Epithelial cell of esophagus (primary cell): ENCODE data around the gene TAF3.

Experiments
- DNase-seq: peaks from one replicate; pipeline ENCODE4 v3.0.0; 2010; ENCODE audit warnings: low read depth
- H3K4me3 ChIP-seq: 2 replicates; pipeline ENCODE4 v1.5.1; 2011; ENCODE audit warnings: mild to moderate bottlenecking, low read length, control low read depth
- TF ChIP-seq, protein P1 (sequence below): IDR thresholded peaks from 2 replicates; pipeline ENCODE4 v1.5.1; 2011; ENCODE audit warnings: low read depth, mild to moderate bottlenecking, low read length, control low read depth, inconsistent platforms; ENCODE audit not compliant: insufficient read depth; ENCODE audit errors: missing control alignments

Gene TAF3

DNA sequence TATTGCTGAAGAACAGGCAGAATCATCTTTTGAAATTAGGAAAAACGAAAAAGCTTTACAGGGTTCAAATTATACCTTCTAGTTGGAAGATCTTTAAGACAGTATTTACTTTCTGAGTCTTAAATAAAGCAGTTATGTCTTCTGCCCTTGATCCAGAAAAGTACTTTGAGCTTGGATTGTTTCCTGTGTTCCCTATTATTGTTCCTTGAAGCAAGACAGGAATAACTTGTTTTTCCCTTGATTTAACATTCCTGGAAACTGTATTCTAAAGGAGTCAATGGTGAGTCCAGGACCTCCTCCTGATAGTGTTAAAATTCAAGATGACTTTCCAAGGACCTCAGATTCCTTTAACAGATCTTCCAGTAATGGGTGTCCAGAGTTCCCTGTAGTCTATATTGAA is 161.9 kb downstream of the TAF3 start:
- TF ChIP-seq, protein P1, sequence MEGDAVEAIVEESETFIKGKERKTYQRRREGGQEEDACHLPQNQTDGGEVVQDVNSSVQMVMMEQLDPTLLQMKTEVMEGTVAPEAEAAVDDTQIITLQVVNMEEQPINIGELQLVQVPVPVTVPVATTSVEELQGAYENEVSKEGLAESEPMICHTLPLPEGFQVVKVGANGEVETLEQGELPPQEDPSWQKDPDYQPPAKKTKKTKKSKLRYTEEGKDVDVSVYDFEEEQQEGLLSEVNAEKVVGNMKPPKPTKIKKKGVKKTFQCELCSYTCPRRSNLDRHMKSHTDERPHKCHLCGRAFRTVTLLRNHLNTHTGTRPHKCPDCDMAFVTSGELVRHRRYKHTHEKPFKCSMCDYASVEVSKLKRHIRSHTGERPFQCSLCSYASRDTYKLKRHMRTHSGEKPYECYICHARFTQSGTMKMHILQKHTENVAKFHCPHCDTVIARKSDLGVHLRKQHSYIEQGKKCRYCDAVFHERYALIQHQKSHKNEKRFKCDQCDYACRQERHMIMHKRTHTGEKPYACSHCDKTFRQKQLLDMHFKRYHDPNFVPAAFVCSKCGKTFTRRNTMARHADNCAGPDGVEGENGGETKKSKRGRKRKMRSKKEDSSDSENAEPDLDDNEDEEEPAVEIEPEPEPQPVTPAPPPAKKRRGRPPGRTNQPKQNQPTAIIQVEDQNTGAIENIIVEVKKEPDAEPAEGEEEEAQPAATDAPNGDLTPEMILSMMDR, result no peak
- no peak overlapping the region for H3K4me3 ChIP-seq
- no peak for DNase-seq

DNA sequence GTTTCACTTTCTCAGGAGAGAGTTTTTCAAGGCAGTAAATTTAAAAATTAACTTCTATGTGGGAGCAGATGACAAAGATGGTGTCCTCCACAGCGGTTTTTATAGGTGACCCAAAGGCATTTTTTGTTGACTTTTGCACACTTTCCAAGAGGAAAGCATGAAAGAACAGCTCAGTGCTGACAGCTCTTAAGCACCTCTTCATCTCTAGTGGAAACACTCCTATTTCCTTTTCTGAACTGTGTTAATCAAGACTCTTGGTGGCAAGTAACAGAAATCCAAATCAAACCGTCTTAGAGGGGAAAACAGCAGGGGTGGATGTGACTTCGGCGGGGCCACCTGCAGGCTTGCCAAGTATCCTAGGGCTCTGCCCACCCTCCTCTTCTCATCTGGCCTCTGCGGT is 164.4 kb downstream of the TAF3 start:
- no peak for DNase-seq
- H3K4me3 ChIP-seq, result no peak overlapping the region
- TF ChIP-seq, protein P1, result no peak

DNA sequence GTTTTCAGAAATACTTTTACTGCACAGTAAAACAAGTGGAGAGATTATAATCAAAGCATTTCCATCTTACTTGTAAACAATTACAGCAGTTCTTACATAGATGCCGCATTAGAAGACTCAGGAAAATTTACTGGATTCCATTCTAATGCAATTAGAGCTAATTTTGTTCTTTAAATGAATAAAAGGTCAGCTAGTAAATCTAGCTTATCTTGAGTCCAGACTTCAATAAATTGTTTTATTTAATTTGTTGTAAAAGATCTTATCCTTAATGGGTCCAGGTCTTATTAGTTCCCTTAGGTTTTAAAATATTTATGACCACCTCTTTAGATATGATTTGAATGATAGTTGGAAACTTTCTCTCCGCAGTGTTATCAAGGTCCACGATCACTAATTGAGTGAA is 166.0 kb downstream of the TAF3 start:
- TF ChIP-seq, protein P1, result no peak
- no peak overlapping the region for H3K4me3 ChIP-seq
- no peak for DNase-seq

DNA sequence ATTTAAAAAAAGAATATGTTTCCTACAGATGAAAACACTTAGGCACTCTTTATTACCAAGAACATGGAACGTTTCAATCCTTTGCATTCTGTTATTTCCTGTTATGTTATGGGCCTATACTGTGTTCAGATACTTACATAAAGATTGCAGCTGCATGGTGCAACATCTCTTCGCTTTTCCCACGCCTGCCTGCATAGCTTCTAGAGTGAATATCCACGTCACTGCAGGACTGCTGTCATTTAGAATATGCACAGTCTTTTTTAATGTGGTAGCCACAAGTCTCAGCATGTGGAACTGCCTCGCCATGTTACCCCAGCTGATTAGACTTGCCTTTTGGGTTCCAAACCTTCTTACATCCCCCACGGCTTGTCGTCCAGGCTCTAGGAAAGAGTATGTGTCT is 166.6 kb downstream of the TAF3 start:
- TF ChIP-seq, protein P1, result no peak

DNA sequence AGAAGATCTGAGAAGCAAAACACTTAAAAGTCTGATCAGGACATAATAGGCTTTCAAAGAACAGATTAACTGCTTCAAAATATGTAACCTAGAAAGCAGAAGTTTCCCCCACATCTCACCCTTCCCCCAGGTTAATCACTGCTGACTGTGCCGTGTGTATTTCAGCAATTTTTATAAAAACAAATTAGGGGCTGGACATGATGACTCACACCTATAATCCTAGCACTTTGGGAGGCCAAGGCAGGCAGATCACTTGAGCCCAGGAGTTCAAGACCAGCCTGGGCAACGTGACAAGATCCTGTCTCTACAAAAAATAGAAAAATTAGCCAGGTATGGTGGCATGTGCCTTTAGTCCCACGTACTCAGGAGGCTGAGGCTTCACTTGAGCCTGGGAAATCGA is 168.5 kb downstream of the TAF3 start:
- peak; percentile 11 for DNase-seq
- TF ChIP-seq, protein P1, result no peak
- no peak overlapping the region for H3K4me3 ChIP-seq

More for the DNA sequence above, 166.6 kb downstream of the TAF3 start:
- H3K4me3 ChIP-seq, result no peak overlapping the region
- DNase-seq, result no peak

DNA sequence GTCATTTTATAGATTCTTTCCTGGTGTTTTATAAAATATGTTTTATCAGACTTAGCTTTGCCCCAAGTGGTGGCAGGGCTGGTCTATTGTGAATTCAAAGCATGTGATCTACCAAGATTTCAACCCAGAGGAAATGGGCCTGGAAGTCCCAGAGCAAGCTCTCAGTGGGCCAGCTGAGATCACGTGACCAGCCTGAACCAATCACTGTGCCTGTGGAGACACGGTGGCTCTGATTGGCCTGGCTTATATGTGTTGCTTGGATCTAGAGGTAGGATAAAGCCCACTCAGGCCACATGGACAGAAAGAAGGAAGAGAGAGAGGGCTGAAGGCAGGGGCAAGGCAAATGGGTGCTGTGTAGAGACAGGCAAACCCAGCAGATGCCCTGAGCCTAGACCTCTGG is 170.7 kb downstream of the TAF3 start:
- TF ChIP-seq, protein P1, result no peak
- no peak overlapping the region for H3K4me3 ChIP-seq
- no peak for DNase-seq

DNA sequence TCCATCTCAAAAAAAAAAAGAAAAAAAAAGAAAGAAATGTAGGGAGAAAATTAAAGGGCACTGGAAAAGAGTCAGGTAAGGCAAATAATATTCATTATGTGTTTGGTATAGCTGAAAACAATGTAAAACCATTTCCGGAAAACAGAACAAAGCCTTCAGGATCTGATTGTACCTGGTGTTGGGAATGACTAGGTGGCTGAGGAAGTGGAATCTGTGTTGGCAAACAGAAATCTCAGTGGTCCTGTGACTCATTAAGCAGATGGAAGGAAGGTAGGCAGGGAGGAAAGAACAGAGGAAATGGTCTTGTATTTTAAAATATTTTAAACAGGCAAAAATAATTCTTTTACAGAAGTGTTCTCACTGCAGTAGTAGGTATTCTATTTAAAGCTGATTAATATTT is 180.5 kb downstream of the TAF3 start:
- TF ChIP-seq, protein P1, result no peak
- peak; percentile 44 for DNase-seq
- H3K4me3 ChIP-seq, result no peak overlapping the region
